Calu3 (cell line): Measurements from ENCODE around the gene KYAT1. TPM values are rescaled to one million over a fixed set of nuclear protein-coding genes. Genes with fewer than 3 reads are reported as not detected.

ENCODE experiments used
- BruUV-seq: library from RNA; stranded (reverse); fragments of 400-500 nt; replicated peaks from 2 replicates; lab custom pipeline; 2021; lab: Mats Ljungman, UMichigan
- CTCF ChIA-PET: fragments of 300-600 bp; sonication (Branson Sonifier 250); formaldehyde crosslinking; loops from one replicate; lab custom pipeline; 2022; ENCODE audit warnings: antibody characterized with exemption; lab: Charles Lee
- DNase-seq: peaks from one replicate; pipeline ENCODE4 v3.0.0; 2022
- H3K27ac Mint-ChIP-seq: one replicate; pipeline ENCODE4 v1.8.0; 2022; ENCODE audit warnings: mixed read lengths; ENCODE audit not compliant: unreplicated experiment
- H3K27me3 Mint-ChIP-seq: one replicate; pipeline ENCODE4 v1.8.0; 2022; ENCODE audit warnings: mixed read lengths; ENCODE audit not compliant: unreplicated experiment
- H3K36me3 Mint-ChIP-seq: one replicate; pipeline ENCODE4 v1.8.0; 2022; ENCODE audit warnings: mild to moderate bottlenecking, moderate library complexity, mixed read lengths; ENCODE audit not compliant: insufficient read depth, unreplicated experiment
- H3K4me1 Mint-ChIP-seq: one replicate; pipeline ENCODE4 v1.8.0; 2022; ENCODE audit warnings: mild to moderate bottlenecking, low read depth, mixed read lengths; ENCODE audit not compliant: unreplicated experiment
- H3K4me3 Mint-ChIP-seq: one replicate; pipeline ENCODE4 v1.8.0; 2022; ENCODE audit warnings: mild to moderate bottlenecking, low read depth, moderate library complexity, mixed read lengths; ENCODE audit not compliant: unreplicated experiment
- H3K9me3 Mint-ChIP-seq: one replicate; pipeline ENCODE4 v1.8.0; 2022; ENCODE audit warnings: low read depth, mixed read lengths; ENCODE audit not compliant: unreplicated experiment
- CTCF ChIP-seq: fragments of 200-600 bp; IDR thresholded peaks from one replicate; pipeline ENCODE4 v1.8.0; 2022; ENCODE audit warnings: antibody characterized with exemption; ENCODE audit not compliant: unreplicated experiment
- intact Hi-C: fragments of 100-400 bp; cut with micrococcal nuclease; formaldehyde crosslinking; loops from one replicate; pipeline ENCODE4 v1.10.0; 2022; ENCODE audit not compliant: unreplicated experiment
- total RNA-seq: library from RNA; stranded (reverse); gene quantifications from 2 replicates; pipeline ENCODE4 v1.2.3, GENCODE V29; 2022

The KYAT1 gene
- total RNA-seq, 1 experiment from 2014 or later = 4.1 TPM

- CTCF ChIA-PET = no interaction called here
- intact Hi-C loops = no loop called here
Observed at GRCh38 chr9:128790536-128790935, 91.2 kb downstream of the KYAT1 start.

GRCh38 chr9:128788445-128788844 is 93.3 kb downstream of the KYAT1 start:
- CTCF ChIA-PET = interaction anchor here (0.6 to 1.4 kb wide), 2 partner anchors 17 to 142 kb away, joined by 3 to 4 read pairs; partner anchors contain the start of gene ZER1
- no TSS peak for BruUV-seq
- intact Hi-C loops = no loop called here
- H3K4me1 Mint-ChIP-seq = no peaks in the 10 kb centered on the region
- TF ChIP-seq CTCF = no peak
- H3K27ac Mint-ChIP-seq = no peak overlapping the region
- H3K27me3 Mint-ChIP-seq = no peaks in the 10 kb centered on the region
- H3K36me3 Mint-ChIP-seq = peaks cover 17% of the 10 kb centered on the region
- peak overlapping the region; percentile 87 for H3K4me3 Mint-ChIP-seq
- no peaks in the 10 kb centered on the region for H3K9me3 Mint-ChIP-seq
- no peak for DNase-seq

More at GRCh38 chr9:128790536-128790935, 91.2 kb downstream of the KYAT1 start:
- no peaks in the 10 kb centered on the region for H3K4me1 Mint-ChIP-seq
- no TSS peak for BruUV-seq
- no peaks in the 10 kb centered on the region for H3K27me3 Mint-ChIP-seq
- H3K4me3 Mint-ChIP-seq = no peak overlapping the region
- no peaks in the 10 kb centered on the region for H3K9me3 Mint-ChIP-seq
- TF ChIP-seq CTCF = no peak
- peaks cover 30% of the 10 kb centered on the region for H3K36me3 Mint-ChIP-seq
- DNase-seq = no peak
- no peak overlapping the region for H3K27ac Mint-ChIP-seq

- no peak for DNase-seq
- no TSS peak for BruUV-seq
Observed at GRCh38 chr9:128787659-128788058, 94.1 kb downstream of the KYAT1 start.

GRCh38 chr9:128786681-128787601 is 94.8 kb downstream of the KYAT1 start, which contains the start of gene TBC1D13:
TBC1D13 (plus strand) TSS chr9:128787253; CDS start chr9:128787354, 101 bp downstream.
- Mint-ChIP-seq H3K9me3 (no peaks in the 10 kb centered on the region), H3K36me3 (peaks cover 17% of the 10 kb centered on the region), H3K27ac (peak within 1 kb of the TSS; percentile 73), H3K4me1 (no peaks in the 10 kb centered on the region), H3K27me3 (no peaks in the 10 kb centered on the region), H3K4me3 (peak within 1 kb of the TSS; percentile 87)
- BruUV-seq = no TSS peak
- CTCF ChIA-PET = no interaction called here
- no peak for TF ChIP-seq CTCF
- intact Hi-C loops = no loop called here
- DNase-seq = peak; percentile 84

More at GRCh38 chr9:128787659-128788058, 94.1 kb downstream of the KYAT1 start:
- CTCF ChIA-PET = interaction anchor here (1.4 kb wide), 1 partner anchor 16 kb away, joined by 4 read pairs; the partner anchor contains the start of gene ZER1
- Mint-ChIP-seq H3K27me3 (no peaks in the 10 kb centered on the region), H3K9me3 (no peaks in the 10 kb centered on the region), H3K27ac (peak overlapping the region; percentile 58), H3K36me3 (peaks cover 17% of the 10 kb centered on the region), H3K4me1 (no peaks in the 10 kb centered on the region), H3K4me3 (peak overlapping the region; percentile 87)
- TF ChIP-seq CTCF = no peak
- intact Hi-C loops = no loop called here
